CD14-positive monocyte (primary cell): Measurements from ENCODE around the gene PTK6. TPM values are rescaled to one million over a fixed set of nuclear protein-coding genes. Genes with fewer than 3 reads are reported as not detected.

Experiments
- DNase-seq, 3 donors: peaks; one replicate each; pipeline ENCODE4 v3.0.0-alpha.2; 2011 to 2022
- H2AFZ ChIP-seq: 2 replicates; pipeline ENCODE4 v1.6.0; 2012; ENCODE audit warnings: mild to moderate bottlenecking, low read depth, low read length, inconsistent platforms; ENCODE audit not compliant: insufficient read depth, poor library complexity, severe bottlenecking
- H3K27ac ChIP-seq, 2 donors: 1 replicate in 1 of 2; 2 replicates in 1 of 2; pipeline ENCODE4 v1.5.1; 2012 to 2013; ENCODE audit warnings: low read length in 2 of 2, control low read depth in 1 of 2, inconsistent platforms in 1 of 2, low read depth in 1 of 2, mild to moderate bottlenecking in 1 of 2
- H3K27me3 ChIP-seq, 2 donors: one replicate each; pipeline versions ENCODE4 v1.6.0 to v1.6.1; 2011 to 2013; ENCODE audit warnings: low read length in 2 of 2; ENCODE audit not compliant: control insufficient read depth in 2 of 2, insufficient read depth in 2 of 2
- H3K36me3 ChIP-seq, 2 donors: replicated peaks in 1 of 2; 1 replicate in 1 of 2; 2 replicates in 1 of 2; pipeline versions ENCODE4 v1.5.1 to v1.6.1; 2012 to 2013; ENCODE audit warnings: low read length in 2 of 2, control low read depth in 1 of 2, inconsistent platforms in 1 of 2, mild to moderate bottlenecking in 1 of 2; ENCODE audit not compliant: insufficient read depth in 2 of 2, control insufficient read depth in 1 of 2
- H3K4me1 ChIP-seq, 2 donors: 1 replicate in 1 of 2; 2 replicates in 1 of 2; pipeline versions ENCODE4 v1.5.1 to v1.6.1; 2012 to 2013; ENCODE audit warnings: low read length in 2 of 2, control low read depth in 1 of 2, inconsistent platforms in 1 of 2, mild to moderate bottlenecking in 1 of 2, moderate library complexity in 1 of 2; ENCODE audit not compliant: insufficient read depth in 2 of 2, control insufficient read depth in 1 of 2
- H3K4me2 ChIP-seq: replicated peaks from 2 replicates; pipeline ENCODE3; 2012; ENCODE audit warnings: low read length, moderate library complexity, mild to moderate bottlenecking; ENCODE audit not compliant: poor library complexity, severe bottlenecking; ENCODE audit errors: extremely low read depth
- H3K4me3 ChIP-seq, 3 experiments: fragments of 200-600 bp in 1 of 3; sonication (generic) in 1 of 3; replicated peaks in 1 of 3; 1 replicate in 2 of 3; 2 replicates in 1 of 3; pipeline ENCODE4 v1.5.1; 2011 to 2013; ENCODE audit warnings: low read length in 3 of 3, mild to moderate bottlenecking in 3 of 3, control low read depth in 2 of 3, low read depth in 2 of 3, inconsistent platforms in 1 of 3, moderate library complexity in 1 of 3
- H3K79me2 ChIP-seq: 2 replicates; pipeline ENCODE4 v1.6.0; 2012; ENCODE audit warnings: mild to moderate bottlenecking, control low read depth, inconsistent platforms, low read length, moderate library complexity; ENCODE audit not compliant: insufficient read depth
- H3K9ac ChIP-seq: 2 replicates; pipeline ENCODE4 v1.6.0; 2017; ENCODE audit warnings: low read length, mild to moderate bottlenecking; ENCODE audit not compliant: insufficient read depth, poor library complexity, severe bottlenecking
- H3K9me3 ChIP-seq, 2 donors: replicated peaks in 1 of 2; 1 replicate in 1 of 2; 2 replicates in 1 of 2; pipeline versions ENCODE4 v1.5.1 to v1.6.1; 2012 to 2013; ENCODE audit warnings: low read length in 2 of 2, control low read depth in 1 of 2; ENCODE audit not compliant: control insufficient read depth in 1 of 2, insufficient read depth in 1 of 2
- H4K20me1 ChIP-seq: 2 replicates; pipeline ENCODE4 v1.6.0; 2012; ENCODE audit warnings: mild to moderate bottlenecking, low read length, control low read depth, moderate library complexity; ENCODE audit not compliant: insufficient read depth
- H3K27ac Mint-ChIP-seq, 7 donors: one replicate each; pipeline ENCODE4 v1.8.0; 2020; ENCODE audit warnings: mild to moderate bottlenecking in 7 of 7, mixed read lengths in 7 of 7, moderate library complexity in 6 of 7, inconsistent platforms in 2 of 7
- H3K27me3 Mint-ChIP-seq, 3 donors: one replicate each; pipeline ENCODE4 v1.8.0; 2021 to 2022; ENCODE audit warnings: low read depth in 3 of 3, mild to moderate bottlenecking in 3 of 3, mixed read lengths in 3 of 3, moderate library complexity in 3 of 3, inconsistent platforms in 1 of 3
- H3K36me3 Mint-ChIP-seq, 2 donors: one replicate each; pipeline ENCODE4 v1.8.0; 2020; ENCODE audit warnings: mixed read lengths in 2 of 2, inconsistent platforms in 1 of 2, mild to moderate bottlenecking in 1 of 2
- H3K4me1 Mint-ChIP-seq: one replicate; pipeline ENCODE4 v1.8.0; 2020; ENCODE audit warnings: mild to moderate bottlenecking, mixed read lengths
- H3K4me3 Mint-ChIP-seq, 2 donors: one replicate each; pipeline ENCODE4 v1.8.0; 2020; ENCODE audit warnings: mild to moderate bottlenecking in 2 of 2, mixed read lengths in 2 of 2, moderate library complexity in 1 of 2
- H3K9me3 Mint-ChIP-seq, 7 donors: one replicate each; pipeline ENCODE4 v1.8.0; 2020 to 2022; ENCODE audit warnings: mixed read lengths in 7 of 7, mild to moderate bottlenecking in 6 of 7, moderate library complexity in 6 of 7, inconsistent platforms in 2 of 7
- WGBS: methylation state at CpG from one replicate; pipeline ENCODE4 v1.1.5; 2013; ENCODE audit warnings: missing lambda C conversion rate; ENCODE audit not compliant: insufficient coverage; 5-methylcytosine and 5-hydroxymethylcytosine counted together
- intact Hi-C, 2 donors: fragments of 100-400 bp; cut with micrococcal nuclease; formaldehyde crosslinking; loops; one replicate each; pipeline versions ENCODE4 v1.15.0 to v1.15.1; 2023
- polyA plus RNA-seq, 3 donors: library from polyadenylated mRNA; depleted of rRNA in 1 of 3; unstranded in 2 of 3; stranded (reverse) in 1 of 3; fragments of 300-500 nt in 2 of 3; fragments of >200 nt in 1 of 3; fragmentation: Illumina TruSeq in 2 of 3; gene quantifications; 1 replicate in 2 of 3; 2 replicates in 1 of 3; pipeline ENCODE4 v1.2.3, GENCODE V29; 2012 to 2021
- TF ChIP-seq, protein P1 (sequence below): fragments of 200-600 bp; IDR thresholded peaks from one replicate; pipeline ENCODE4 v1.8.0; 2022; ENCODE audit warnings: antibody characterized with exemption, mild to moderate bottlenecking

Gene PTK6
- polyA plus RNA-seq, 3 donors: 0.66 to 4.1 (median 1.5) TPM

DNA sequence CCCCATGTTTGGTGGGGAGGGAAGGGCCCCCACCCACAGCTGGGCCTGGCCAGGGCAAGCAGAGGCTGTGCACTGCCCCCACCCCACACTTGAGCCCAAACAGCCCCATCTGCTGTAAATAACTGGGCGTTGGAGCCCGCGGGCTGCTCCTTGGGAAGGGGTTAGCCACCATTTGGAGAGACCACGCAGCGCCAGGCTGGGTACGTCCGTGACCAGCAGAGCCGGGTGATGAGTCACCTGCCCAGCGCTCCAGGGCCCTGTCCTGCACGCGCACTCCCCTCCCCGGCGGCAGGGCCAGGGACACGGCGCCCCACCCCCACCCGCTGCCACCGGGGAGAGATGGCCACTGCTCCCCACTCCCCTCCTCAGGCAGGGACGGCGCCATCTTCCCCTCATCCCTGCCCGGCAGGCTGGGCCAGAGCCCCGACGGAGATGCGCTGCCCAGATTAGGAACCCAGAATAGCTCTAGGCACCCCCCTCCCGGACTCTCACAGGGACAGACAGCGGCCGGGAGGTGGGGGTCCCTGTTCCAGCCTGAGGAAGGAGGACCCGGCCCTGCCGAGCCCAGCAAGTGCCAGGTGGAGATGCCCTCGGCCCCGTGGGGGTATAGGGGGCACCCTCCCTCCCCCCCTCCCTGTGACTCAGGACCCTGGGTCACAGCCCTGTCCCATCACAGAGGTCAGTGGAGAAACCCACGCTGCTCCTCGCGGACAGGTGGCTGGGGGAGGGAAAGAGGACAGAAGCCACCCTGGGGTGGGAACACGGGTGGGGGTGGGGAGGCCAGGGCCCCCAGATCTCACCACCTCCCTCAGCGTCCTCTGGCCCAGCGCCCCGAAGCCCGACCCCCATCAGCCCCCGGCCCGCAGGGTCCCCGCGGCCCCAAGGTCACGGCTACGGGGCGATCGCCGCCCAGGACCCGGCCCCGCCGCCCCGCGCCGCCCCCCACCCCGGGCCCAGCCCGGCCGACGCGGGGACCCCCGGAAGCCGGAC lies 38.9 kb downstream of the PTK6 start:
- WGBS: 6% methylated on average over 46 of the region's 60 CpGs
- Mint-ChIP-seq H3K4me3 (peak overlapping the region; percentile 27 to 67), H3K27ac (no peak overlapping the region), H3K4me1 (peaks cover 5% of the 10 kb centered on the region), H3K27me3 (peaks cover 39 to 69% (median 47%) of the 10 kb centered on the region in 3 donors), H3K9me3 (peaks cover 0 to 5% (median 0%) of the 10 kb centered on the region in 7 donors), H3K36me3 (no peaks in the 10 kb centered on the region)
- Histone ChIP-seq H3K36me3 (no peaks in the 10 kb centered on the region), H3K4me3 (no peak overlapping the region), H3K79me2 (no peaks in the 10 kb centered on the region), H4K20me1 (no peaks in the 10 kb centered on the region), H3K9ac (no peak overlapping the region), H2AFZ (no peak overlapping the region), H3K9me3 (peaks cover 0 to 5% of the 10 kb centered on the region in 2 donors), H3K4me2 (peak overlapping the region; percentile 58), H3K27ac (no peak overlapping the region), H3K27me3 (peaks cover 9 to 39% of the 10 kb centered on the region in 2 donors), H3K4me1 (peaks cover 8 to 20% of the 10 kb centered on the region in 2 donors)
- intact Hi-C loops: loop anchor here (2.0 kb wide), 2 partner anchors 473 to 475 kb away; no protein-coding TSS in a partner anchor
- TF ChIP-seq, protein P1, sequence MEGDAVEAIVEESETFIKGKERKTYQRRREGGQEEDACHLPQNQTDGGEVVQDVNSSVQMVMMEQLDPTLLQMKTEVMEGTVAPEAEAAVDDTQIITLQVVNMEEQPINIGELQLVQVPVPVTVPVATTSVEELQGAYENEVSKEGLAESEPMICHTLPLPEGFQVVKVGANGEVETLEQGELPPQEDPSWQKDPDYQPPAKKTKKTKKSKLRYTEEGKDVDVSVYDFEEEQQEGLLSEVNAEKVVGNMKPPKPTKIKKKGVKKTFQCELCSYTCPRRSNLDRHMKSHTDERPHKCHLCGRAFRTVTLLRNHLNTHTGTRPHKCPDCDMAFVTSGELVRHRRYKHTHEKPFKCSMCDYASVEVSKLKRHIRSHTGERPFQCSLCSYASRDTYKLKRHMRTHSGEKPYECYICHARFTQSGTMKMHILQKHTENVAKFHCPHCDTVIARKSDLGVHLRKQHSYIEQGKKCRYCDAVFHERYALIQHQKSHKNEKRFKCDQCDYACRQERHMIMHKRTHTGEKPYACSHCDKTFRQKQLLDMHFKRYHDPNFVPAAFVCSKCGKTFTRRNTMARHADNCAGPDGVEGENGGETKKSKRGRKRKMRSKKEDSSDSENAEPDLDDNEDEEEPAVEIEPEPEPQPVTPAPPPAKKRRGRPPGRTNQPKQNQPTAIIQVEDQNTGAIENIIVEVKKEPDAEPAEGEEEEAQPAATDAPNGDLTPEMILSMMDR: no peak
- DNase-seq: peak; percentile 29 to 62 (median 37)

DNA sequence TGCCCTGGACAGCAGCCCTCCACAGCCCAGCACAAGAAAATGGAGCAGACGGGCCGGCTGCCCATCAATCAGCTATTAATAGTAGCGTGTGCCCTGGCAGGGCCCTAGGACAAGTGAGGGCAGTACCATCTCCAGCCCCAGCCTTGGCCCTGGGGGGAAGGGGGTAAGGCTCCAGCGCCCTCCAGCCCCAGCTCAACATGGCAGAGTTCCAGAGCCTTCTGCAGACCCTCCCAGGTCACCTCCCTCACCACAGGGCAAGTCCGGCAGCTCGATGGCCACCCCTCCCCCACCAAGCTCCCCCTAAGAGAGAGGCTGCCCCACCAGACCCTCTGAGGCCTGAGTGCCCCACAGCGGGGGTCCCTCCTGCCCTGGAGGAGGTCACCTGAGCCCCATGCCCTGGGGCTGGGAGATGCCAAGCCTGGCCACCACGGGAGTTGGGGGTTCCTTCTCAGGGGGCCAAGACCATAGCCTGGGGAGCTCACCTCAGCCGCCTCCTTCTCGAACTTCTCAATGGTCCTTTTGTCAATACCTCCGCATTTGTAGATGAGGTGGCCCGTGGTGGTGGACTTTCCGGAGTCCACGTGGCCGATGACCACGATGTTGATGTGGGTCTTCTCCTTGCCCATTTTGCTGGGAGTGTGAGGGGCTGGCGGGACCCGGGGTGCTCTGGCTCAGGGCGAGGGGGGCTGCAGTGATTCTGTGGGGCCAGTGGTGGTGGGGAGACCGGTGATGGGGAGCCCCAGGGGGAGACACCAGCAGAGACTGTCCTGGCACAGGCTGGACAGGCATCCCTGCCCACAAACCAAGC lies 39.8 kb downstream of the PTK6 start:
- Histone ChIP-seq H3K4me2 (no peak overlapping the region), H3K27me3 (peaks cover 9 to 39% of the 10 kb centered on the region in 2 donors), H3K9ac (no peak overlapping the region), H2AFZ (no peak overlapping the region), H3K36me3 (no peaks in the 10 kb centered on the region), H3K27ac (no peak overlapping the region), H4K20me1 (no peaks in the 10 kb centered on the region), H3K79me2 (no peaks in the 10 kb centered on the region), H3K4me1 (peaks cover 8 to 20% of the 10 kb centered on the region in 2 donors), H3K4me3 (no peak overlapping the region), H3K9me3 (peaks cover 0 to 5% of the 10 kb centered on the region in 2 donors)
- WGBS: 89% methylated on average over 9 of the region's 20 CpGs
- Mint-ChIP-seq H3K36me3 (no peaks in the 10 kb centered on the region), H3K4me1 (peaks cover 5% of the 10 kb centered on the region), H3K4me3 (peak overlapping the region in 1 of 2 donors; percentile 73), H3K27me3 (peaks cover 39 to 69% (median 46%) of the 10 kb centered on the region in 3 donors), H3K9me3 (peaks cover 0 to 5% (median under 1%) of the 10 kb centered on the region in 7 donors), H3K27ac (peak overlapping the region in 1 of 7 donors; percentile 31)
- TF ChIP-seq, protein P1: no peak
- DNase-seq: no peak
- intact Hi-C loops: loop anchor here (2.0 kb wide), 2 partner anchors 473 to 475 kb away; no protein-coding TSS in a partner anchor
